NT2/D1 (cell line): ENCODE measurements around the gene RNASE2.
"Not testable (repeated sequence)": the region's sequence is repeated elsewhere in the genome, so short reads cannot be mapped to it uniquely, and the experiment has no call there.

Experiments
- DNase-seq: peaks from one replicate; pipeline ENCODE4 v3.0.0-alpha.2; 2011; ENCODE audit warnings: low read depth, low spot score
- H3K27me3 ChIP-seq: 2 replicates; pipeline ENCODE4 v1.6.0; 2011; ENCODE audit warnings: mild to moderate bottlenecking; ENCODE audit not compliant: insufficient read length, insufficient read depth
- H3K36me3 ChIP-seq: 2 replicates; pipeline ENCODE4 v1.6.1; 2011; ENCODE audit warnings: mild to moderate bottlenecking, low read length, mixed read lengths; ENCODE audit not compliant: insufficient read depth, insufficient read length
- H3K4me1 ChIP-seq: 2 replicates; pipeline ENCODE4 v1.5.1; 2011; ENCODE audit not compliant: insufficient read depth, insufficient read length
- H3K4me3 ChIP-seq: 2 replicates; pipeline ENCODE4 v1.5.1; 2011; ENCODE audit warnings: low read depth; ENCODE audit not compliant: insufficient read length
- H3K9ac ChIP-seq: 2 replicates; pipeline ENCODE4 v1.6.0; 2011; ENCODE audit warnings: low read depth; ENCODE audit not compliant: insufficient read length
- H3K9me3 ChIP-seq: 2 replicates; pipeline ENCODE4 v1.5.1; 2011; ENCODE audit warnings: mild to moderate bottlenecking, low read length; ENCODE audit not compliant: insufficient read depth
- SUZ12 ChIP-seq: IDR thresholded peaks from 2 replicates; pipeline ENCODE4 v1.6.1; 2011; ENCODE audit not compliant: insufficient read length, insufficient read depth; ENCODE audit errors: extremely low read depth
- YY1 ChIP-seq: IDR thresholded peaks from 2 replicates; pipeline ENCODE4 v1.6.1; 2011; ENCODE audit not compliant: insufficient read length, insufficient read depth
- ZNF274 ChIP-seq: IDR thresholded peaks from 2 replicates; pipeline ENCODE4 v1.6.1; 2011; ENCODE audit warnings: mild to moderate bottlenecking, low read depth, low read length

The RNASE2 gene

GRCh38 chr14:20935303-20935984 lies 19.8 kb upstream of the RNASE2 start:
- Histone ChIP-seq H3K9ac (no peak overlapping the region), H3K36me3 (no peaks in the 10 kb centered on the region), H3K9me3 (no peaks in the 10 kb centered on the region), H3K4me1 (no peaks in the 10 kb centered on the region), H3K27me3 (no peaks in the 10 kb centered on the region), H3K4me3 (no peak overlapping the region)
- no peak for DNase-seq
- TF ChIP-seq YY1 = no peak
- no peak for TF ChIP-seq SUZ12
- TF ChIP-seq ZNF274 = no peak

GRCh38 chr14:20945146-20945545 lies 10.1 kb upstream of the RNASE2 start:
- H3K9ac ChIP-seq = not testable (repeated sequence)

GRCh38 chr14:20946707-20947106 lies 8.6 kb upstream of the RNASE2 start:
- H3K4me1 ChIP-seq, H3K27me3 ChIP-seq, H3K9ac ChIP-seq, H3K4me3 ChIP-seq, H3K9me3 ChIP-seq, DNase-seq, H3K36me3 ChIP-seq: not testable (repeated sequence)

More at GRCh38 chr14:20945146-20945545, 10.1 kb upstream of the RNASE2 start:
- not testable (repeated sequence) for H3K4me1 ChIP-seq, H3K36me3 ChIP-seq, DNase-seq, H3K4me3 ChIP-seq, H3K27me3 ChIP-seq, H3K9me3 ChIP-seq

- DNase-seq, H3K4me1 ChIP-seq, H3K4me3 ChIP-seq, H3K9ac ChIP-seq, H3K36me3 ChIP-seq, H3K27me3 ChIP-seq, H3K9me3 ChIP-seq: not testable (repeated sequence)
Observed at GRCh38 chr14:20955538-20955873, 219 bp downstream of the RNASE2 start.

GRCh38 chr14:20956376-20956976 lies 1.2 kb downstream of the RNASE2 start:
- H3K36me3 ChIP-seq = no peaks in the 10 kb centered on the region
- TF ChIP-seq SUZ12 (no peak), YY1 (no peak)
- H3K4me3 ChIP-seq = no peak overlapping the region
- no peaks in the 10 kb centered on the region for H3K9me3 ChIP-seq
- H3K4me1 ChIP-seq = no peaks in the 10 kb centered on the region
- no peaks in the 10 kb centered on the region for H3K27me3 ChIP-seq
- no peak overlapping the region for H3K9ac ChIP-seq
- no peak for DNase-seq

GRCh38 chr14:20958946-20959345 lies 3.7 kb downstream of the RNASE2 start:
- not testable (repeated sequence) for H3K4me3 ChIP-seq, H3K36me3 ChIP-seq, H3K4me1 ChIP-seq, H3K9ac ChIP-seq, H3K9me3 ChIP-seq, DNase-seq, H3K27me3 ChIP-seq

- H3K9me3 ChIP-seq = no peaks in the 10 kb centered on the region
- no peak overlapping the region for H3K9ac ChIP-seq
- DNase-seq = no peak
- no peaks in the 10 kb centered on the region for H3K27me3 ChIP-seq
- no peaks in the 10 kb centered on the region for H3K4me1 ChIP-seq
- H3K36me3 ChIP-seq = no peaks in the 10 kb centered on the region
- TF ChIP-seq YY1 = no peak
- TF ChIP-seq ZNF274 = no peak
- TF ChIP-seq SUZ12 = no peak
- no peak overlapping the region for H3K4me3 ChIP-seq
Observed at GRCh38 chr14:20969336-20969735, 14.0 kb downstream of the RNASE2 start.

GRCh38 chr14:20970647-20970982 lies 15.3 kb downstream of the RNASE2 start:
- H3K27me3 ChIP-seq = no peaks in the 10 kb centered on the region
- H3K4me3 ChIP-seq = peak overlapping the region; percentile 67
- no peaks in the 10 kb centered on the region for H3K36me3 ChIP-seq
- peak overlapping the region; percentile 32 for H3K9ac ChIP-seq
- no peak for TF ChIP-seq ZNF274
- TF ChIP-seq YY1 = no peak
- no peak for TF ChIP-seq SUZ12
- DNase-seq = no peak
- H3K4me1 ChIP-seq = no peaks in the 10 kb centered on the region
- H3K9me3 ChIP-seq = no peaks in the 10 kb centered on the region
